Upper lobe of left lung (tissue), 6 donors: ENCODE data around the gene KHNYN. TPM values are rescaled to one million over a fixed set of nuclear protein-coding genes. Genes with fewer than 3 reads are reported as not detected.
"Not testable (repeated sequence)": the region's sequence is repeated elsewhere in the genome, so short reads cannot be mapped to it uniquely, and the experiment has no call there.

Experiments used
- ATAC-seq, 2 donors: fragments of 200-7000 bp; cut with Tn5 transposase; one replicate each; pipeline ENCODE4 v1.9.1; 2022; ENCODE audit warnings: mild to moderate bottlenecking in 2 of 2, moderate library complexity in 2 of 2; ENCODE audit not compliant: low FRiP score in 2 of 2
- DNase-seq, 2 donors: peaks; one replicate each; pipeline ENCODE4 v3.0.0-alpha.2; 2019 to 2020
- H3K27ac ChIP-seq, 4 donors: fragments of 200-600 bp; sonication (generic); one replicate each; pipeline ENCODE4 v1.5.1; 2016 to 2019
- H3K27me3 ChIP-seq, 4 donors: fragments of 200-600 bp; sonication (generic); one replicate each; pipeline ENCODE4 v1.5.1; 2017 to 2019
- H3K36me3 ChIP-seq, 4 donors: fragments of 200-600 bp; sonication (generic); one replicate each; pipeline ENCODE4 v1.5.1; 2016 to 2019
- H3K4me1 ChIP-seq, 4 donors: fragments of 200-600 bp; sonication (generic); one replicate each; pipeline ENCODE4 v1.5.1; 2018 to 2019
- H3K4me3 ChIP-seq, 4 donors: fragments of 200-600 bp; sonication (generic); one replicate each; pipeline ENCODE4 v1.5.1; 2017 to 2019; ENCODE audit warnings: mild to moderate bottlenecking in 2 of 4, moderate library complexity in 1 of 4
- H3K9me3 ChIP-seq, 4 donors: fragments of 200-600 bp; sonication (generic); one replicate each; pipeline ENCODE4 v1.5.1; 2018 to 2019
- CTCF ChIP-seq, 6 experiments: fragments of 450-650 bp in 4 of 6; fragments of 200-600 bp in 2 of 6; sonication (generic) in 2 of 6; IDR thresholded peaks; one replicate each; pipeline ENCODE4 v1.5.1; 2016 to 2019; ENCODE audit warnings: antibody characterized with exemption in 6 of 6
- EP300 ChIP-seq, 4 donors: sonication (generic); formaldehyde crosslinking; IDR thresholded peaks; one replicate each; pipeline ENCODE4 v1.5.1; 2017; ENCODE audit warnings: antibody characterized with exemption in 4 of 4, control low read depth in 2 of 4
- POLR2A ChIP-seq, 4 donors: fragments of 450-650 bp; IDR thresholded peaks; one replicate each; pipeline ENCODE4 v1.5.1; 2016 to 2017; ENCODE audit warnings: antibody characterized with exemption in 4 of 4, mild to moderate bottlenecking in 2 of 4
- POLR2AphosphoS5 ChIP-seq, 2 donors: sonication (generic); formaldehyde crosslinking; IDR thresholded peaks; one replicate each; pipeline ENCODE4 v1.5.1; 2017; ENCODE audit warnings: antibody characterized with exemption in 2 of 2
- WGBS, 2 donors: methylation state at CpG; one replicate each; pipeline ENCODE4 v1.1.5; 2017 to 2018; 5-methylcytosine and 5-hydroxymethylcytosine counted together
- total RNA-seq, 6 donors: library from RNA; depleted of rRNA in 4 of 6; stranded (reverse); fragments of >200 nt in 4 of 6; gene quantifications; one replicate each; pipeline versions ENCODE4 v1.1.0 to v1.2.1, GENCODE V29; 2016 to 2021
- donor health status: DM: no; HTN: no; CAD: no; lungs with moderate emphysema.
- donor health status: DM: no; HTN: yes; CAD: no; lungs with severe emphysema.

KHNYN gene
- total RNA-seq, 6 donors from 2014 or later: 43.9 to 136 (median 66.4) TPM

GRCh38 chr14:24465805-24466204, 36.1 kb downstream of the KHNYN start:
- DNase-seq: no peak
- Histone ChIP-seq H3K4me3 (no peak overlapping the region), H3K27me3 (no peaks in the 10 kb centered on the region), H3K9me3 (no peaks in the 10 kb centered on the region), H3K36me3 (no peaks in the 10 kb centered on the region), H3K4me1 (no peaks in the 10 kb centered on the region), H3K27ac (no peak overlapping the region)
- TF ChIP-seq POLR2A (IDR thresholded peaks at IDR 0.05) (no peak), EP300 (IDR thresholded peaks at IDR 0.05) (no peak), CTCF (IDR thresholded peaks at IDR 0.05) (no peak), POLR2AphosphoS5 (IDR thresholded peaks at IDR 0.05) (no peak)
- no peak for ATAC-seq
- WGBS, 2 donors: 90 to 94% methylated on average over 3 of the region's 3 CpGs

- 89 to 92% methylated on average over 2 of the region's 2 CpGs for WGBS, 2 donors
- DNase-seq, H3K4me3 ChIP-seq, H3K36me3 ChIP-seq, ATAC-seq, H3K27me3 ChIP-seq, H3K9me3 ChIP-seq, H3K4me1 ChIP-seq, H3K27ac ChIP-seq: not testable (repeated sequence)
Measured at GRCh38 chr14:24470450-24470849, 40.7 kb downstream of the KHNYN start.

- 82% methylated on average over 6 of the region's 12 CpGs; no CpG with 5 or more reads in 1 of the 2 donors for WGBS, 2 donors
- TF ChIP-seq POLR2AphosphoS5 (IDR thresholded peaks at IDR 0.05): no peak
- TF ChIP-seq CTCF (IDR thresholded peaks at IDR 0.05): no peak
- TF ChIP-seq EP300 (IDR thresholded peaks at IDR 0.05): no peak
- TF ChIP-seq POLR2A (IDR thresholded peaks at IDR 0.05): no peak
- H3K4me3 ChIP-seq: no peak overlapping the region
- no peaks in the 10 kb centered on the region for H3K9me3 ChIP-seq
- ATAC-seq: peak in 1 of 2 donors; percentile 39
- no peaks in the 10 kb centered on the region for H3K36me3 ChIP-seq
- no peaks in the 10 kb centered on the region for H3K27me3 ChIP-seq
- no peaks in the 10 kb centered on the region for H3K4me1 ChIP-seq
- no peak overlapping the region for H3K27ac ChIP-seq
- peak in 1 of 2 donors; percentile 54 for DNase-seq
Measured at GRCh38 chr14:24473211-24473610, 43.5 kb downstream of the KHNYN start.

- Histone ChIP-seq H3K36me3 (no peaks in the 10 kb centered on the region), H3K27ac (no peak overlapping the region), H3K9me3 (no peaks in the 10 kb centered on the region), H3K4me1 (no peaks in the 10 kb centered on the region), H3K4me3 (no peak overlapping the region), H3K27me3 (no peaks in the 10 kb centered on the region)
- no peak for TF ChIP-seq CTCF (IDR thresholded peaks at IDR 0.05)
- TF ChIP-seq EP300 (IDR thresholded peaks at IDR 0.05): no peak
- no peak for TF ChIP-seq POLR2AphosphoS5 (IDR thresholded peaks at IDR 0.05)
- TF ChIP-seq POLR2A (IDR thresholded peaks at IDR 0.05): no peak
- WGBS, 2 donors: 58 to 95% methylated on average over 4 of the region's 4 CpGs
- ATAC-seq: no peak
- DNase-seq: no peak
Measured at GRCh38 chr14:24475261-24475660, 45.5 kb downstream of the KHNYN start.

GRCh38 chr14:24479999-24480398, 50.2 kb downstream of the KHNYN start:
- not testable (repeated sequence) for DNase-seq, H3K4me1 ChIP-seq, H3K36me3 ChIP-seq, H3K4me3 ChIP-seq, H3K9me3 ChIP-seq, ATAC-seq, H3K27ac ChIP-seq, H3K27me3 ChIP-seq
- 0 to 54% methylated on average over 1 of the region's 1 CpG for WGBS, 2 donors

- peak; percentile 71 to 73 for ATAC-seq
- WGBS, 2 donors: 54 to 55% methylated on average over 18 to 23 of the region's 23 CpGs
- Histone ChIP-seq H3K36me3 (no peaks in the 10 kb centered on the region), H3K9me3 (no peaks in the 10 kb centered on the region), H3K4me3 (no peak overlapping the region), H3K4me1 (peaks cover 0 to 3% (median 0%) of the 10 kb centered on the region in 4 donors), H3K27ac (no peak overlapping the region), H3K27me3 (no peaks in the 10 kb centered on the region)
- TF ChIP-seq CTCF (IDR thresholded peaks at IDR 0.05) (peak; percentile 24 to 56 (median 38)), POLR2A (IDR thresholded peaks at IDR 0.05) (no peak), POLR2AphosphoS5 (IDR thresholded peaks at IDR 0.05) (no peak), EP300 (IDR thresholded peaks at IDR 0.05) (no peak)
- DNase-seq: peak; percentile 27 to 66
Measured at GRCh38 chr14:24481622-24482324, 52.0 kb downstream of the KHNYN start.

GRCh38 chr14:24482699-24483303, 53.0 kb downstream of the KHNYN start:
- H3K4me1 ChIP-seq, H3K4me3 ChIP-seq, H3K27me3 ChIP-seq, H3K9me3 ChIP-seq, H3K27ac ChIP-seq, H3K36me3 ChIP-seq: not testable (repeated sequence)
- peak in 1 of 2 donors; percentile 59 for ATAC-seq
- 39 to 40% methylated on average over 2 of the region's 2 CpGs for WGBS, 2 donors
- peak in 1 of 2 donors; percentile 69 for DNase-seq
